K562 (cell line): Measurements from ENCODE around the gene DNAAF2. TPM values are rescaled to one million over a fixed set of nuclear protein-coding genes. Genes with fewer than 3 reads are reported as not detected.

ENCODE experiments used
- ARID2 ChIP-seq: fragments of 450-650 bp; IDR thresholded peaks from 2 replicates; pipeline ENCODE4 v1.6.1; 2017; ENCODE audit warnings: antibody characterized with exemption, mild to moderate bottlenecking
- ASH1L ChIP-seq: fragments of 450-650 bp; IDR thresholded peaks from 2 replicates; pipeline ENCODE4 v1.6.1; 2018; ENCODE audit warnings: borderline replicate concordance, mild to moderate bottlenecking, low read depth; ENCODE audit not compliant: partially characterized antibody
- ATF7 ChIP-seq: fragments of 450-650 bp; IDR thresholded peaks from 2 replicates; pipeline ENCODE4 v1.7.1; 2014; ENCODE audit warnings: mild to moderate bottlenecking, moderate library complexity
- DLX4 ChIP-seq: fragments of 250-450 bp; sonication (Bioruptor Pico); IDR thresholded peaks from 2 replicates; pipeline ENCODE4 v1.6.1; 2021; ENCODE audit warnings: mild to moderate bottlenecking
- ELF2 ChIP-seq: fragments of 250-450 bp; sonication (Bioruptor Pico); IDR thresholded peaks from 2 replicates; pipeline ENCODE4 v1.5.0; 2021; ENCODE audit warnings: mild to moderate bottlenecking
- FOSL1 ChIP-seq: fragments of 200-800 bp; sonication (Bioruptor generic); conservative IDR thresholded peaks from 2 replicates; pipeline ENCODE4 v1.6.1; 2016; ENCODE audit warnings: missing genetic modification characterization, missing compliant biosample characterization
- FOXP1 ChIP-seq: sonication (generic); formaldehyde crosslinking; IDR thresholded peaks from 2 replicates; pipeline ENCODE4 v1.8.0; 2022; ENCODE audit warnings: mild to moderate bottlenecking, missing genetic modification reagents
- GTF3C2 ChIP-seq: IDR thresholded peaks from 3 replicates; pipeline ENCODE4 v1.6.1; 2011; ENCODE audit warnings: borderline replicate concordance, mild to moderate bottlenecking, moderate library complexity; ENCODE audit not compliant: insufficient read length; ENCODE audit errors: extremely low read depth
- IRF1 ChIP-seq: sonication (generic); formaldehyde crosslinking; IDR thresholded peaks from 2 replicates; pipeline ENCODE4 v1.8.0; 2022; ENCODE audit warnings: missing genetic modification reagents, mild to moderate bottlenecking, borderline replicate concordance
- IRF2 ChIP-seq: sonication (generic); formaldehyde crosslinking; IDR thresholded peaks from 2 replicates; pipeline ENCODE4 v1.8.1; 2022; ENCODE audit warnings: mild to moderate bottlenecking, missing genetic modification reagents
- LCOR ChIP-seq: sonication (generic); formaldehyde crosslinking; IDR thresholded peaks from 2 replicates; pipeline ENCODE4 v1.8.0; 2022; ENCODE audit warnings: mild to moderate bottlenecking, missing genetic modification reagents
- LEF1 ChIP-seq: fragments of 450-650 bp; IDR thresholded peaks from 2 replicates; pipeline ENCODE4 v1.6.1; 2016; ENCODE audit warnings: mild to moderate bottlenecking
- MAX ChIP-seq: sonication (generic); formaldehyde crosslinking; IDR thresholded peaks from 2 replicates; pipeline ENCODE4 v1.9.0; 2022; ENCODE audit warnings: mild to moderate bottlenecking, missing genetic modification reagents
- NONO ChIP-seq, 2 experiments: fragments of 200-400 bp in 1 of 2; fragments of 450-650 bp in 1 of 2; formaldehyde crosslinking in 1 of 2; IDR thresholded peaks; 2 replicates each; pipeline ENCODE4 v1.6.1; 2017; ENCODE audit warnings: low read depth in 2 of 2, mild to moderate bottlenecking in 2 of 2, moderate library complexity in 2 of 2, low read length in 1 of 2
- PHF20 ChIP-seq: fragments of 450-650 bp; IDR thresholded peaks from 2 replicates; pipeline ENCODE4 v1.6.1; 2018; ENCODE audit not compliant: partially characterized antibody
- POLR2A ChIP-seq: fragments of 450-650 bp; conservative IDR thresholded peaks from 2 replicates; pipeline ENCODE4 v1.6.1; 2016
- RBM15 ChIP-seq: fragments of 200-400 bp; formaldehyde crosslinking; IDR thresholded peaks from 2 replicates; pipeline ENCODE4 v1.6.1; 2018; ENCODE audit warnings: mild to moderate bottlenecking, low read length, moderate library complexity; ENCODE audit not compliant: insufficient read depth
- SIX5 ChIP-seq, 2 experiments: IDR thresholded peaks; 2 replicates each; pipeline ENCODE4 v1.6.1; 2011; ENCODE audit warnings: low read length in 2 of 2, borderline replicate concordance in 1 of 2, low read depth in 1 of 2, mild to moderate bottlenecking in 1 of 2, moderate library complexity in 1 of 2; ENCODE audit not compliant: insufficient read depth in 1 of 2
- SMARCC2 ChIP-seq: fragments of 450-650 bp; IDR thresholded peaks from 2 replicates; pipeline ENCODE4 v1.6.1; 2017; ENCODE audit warnings: antibody characterized with exemption, moderate library complexity, mild to moderate bottlenecking, low read depth
- SRSF3 ChIP-seq: fragments of 200-400 bp; formaldehyde crosslinking; IDR thresholded peaks from 2 replicates; pipeline ENCODE4 v1.6.1; 2016; ENCODE audit warnings: mild to moderate bottlenecking, low read length, moderate library complexity; ENCODE audit not compliant: insufficient read depth
- ZNF239 ChIP-seq: fragments of 250-450 bp; sonication (Bioruptor Pico); IDR thresholded peaks from 2 replicates; pipeline ENCODE4 v1.4.0; 2020; ENCODE audit warnings: mild to moderate bottlenecking
- ZNF347 ChIP-seq: fragments of 450-650 bp; formaldehyde crosslinking; IDR thresholded peaks from 2 replicates; pipeline ENCODE4 v1.4.0; 2020; ENCODE audit warnings: low read depth, mild to moderate bottlenecking, moderate library complexity
- ZNF583 ChIP-seq: fragments of 250-450 bp; sonication (Bioruptor Pico); IDR thresholded peaks from 2 replicates; pipeline ENCODE4 v1.4.0; 2020
- polyA plus RNA-seq, 8 experiments: library from polyadenylated mRNA; depleted of rRNA in 4 of 8; stranded (reverse) in 5 of 8; unstranded in 3 of 8; fragments of >200 nt; fragmentation: Nextera tagmentation in 2 of 8; fragmentation: Illumina TruSeq in 1 of 8; extraction: Ambion mirVana in 2 of 8; extraction: Trizol in 1 of 8; gene quantifications; 2 replicates each; pipeline versions ENCODE4 v1.2.1 to v1.2.3, GENCODE V29; 2011 to 2014; ENCODE audit warnings: inconsistent platforms in 1 of 8, missing spikeins in 1 of 8
- total RNA-seq, 7 experiments: library from RNA; depleted of rRNA in 6 of 7; stranded (reverse); fragments of >200 nt in 6 of 7; fragmentation: Illumina TruSeq in 2 of 7; extraction: Trizol in 2 of 7; gene quantifications; 2 replicates each; pipeline versions ENCODE4 v1.2.1 to v1.2.3, GENCODE V29; 2011 to 2021; ENCODE audit warnings: low replicate concordance in 1 of 7

Gene DNAAF2
- total and polyA plus RNA-seq, 9 of the 15 experiments (the other 6 are each of a cell fraction or from before 2014, with no cell fraction given) = 2.4 to 14.6 (median 11.1) TPM

- TF ChIP-seq GTF3C2 (no peak), ZNF583 (no peak), DLX4 (no peak), RBM15 (no peak), ELF2 (CRISPR knock-in tag) (no peak), ASH1L (peak; percentile 12), NONO (IDR thresholded peaks at IDR 0.05; ENCODE audit: low read depth in 2 of 2, low read length in 1 of 2) (no peak), IRF1 (CRISPR knock-in tag) (no peak), SRSF3 (no peak), FOSL1 (peak; percentile 82), PHF20 (no peak), ZNF239 (CRISPR knock-in tag) (no peak), SMARCC2 (no peak), IRF2 (CRISPR knock-in tag) (no peak), POLR2A (peak; percentile 99), FOXP1 (CRISPR knock-in tag) (no peak), ARID2 (no peak), SIX5 (IDR thresholded peaks at IDR 0.05; ENCODE audit: borderline replicate concordance in 1 of 2, insufficient read depth in 1 of 2, low read depth in 1 of 2, low read length in 2 of 2) (no peak), ZNF347 (CRISPR knock-in tag) (no peak), LCOR (CRISPR knock-in tag) (0 out of 2 replicates have a peak, but pooled peaks have one; percentile 33), MAX (CRISPR knock-in tag) (peak; percentile 78), LEF1 (no peak), ATF7 (peak; percentile 100)
These were observed 49.0 kb downstream of the DNAAF2 start, which contains the start of gene RPS29 (continued) for GRCh38 chr14:49585803-49586672.
